CD4-positive, alpha-beta T cell treated with Interleukin-2 at 100 ng/mL for 4 hours (primary cell): ENCODE measurements around the gene ESR1.

Experiments
- DNase-seq: peaks from one replicate; pipeline ENCODE4 v3.0.0-alpha.2; 2020; ENCODE audit warnings: low spot score

ESR1 gene

GRCh38 chr6:152176268-152176667 is 368.8 kb downstream of the ESR1 start:
- DNase-seq = no peak
